ENCODE results near the gene OSER1.

DNA sequence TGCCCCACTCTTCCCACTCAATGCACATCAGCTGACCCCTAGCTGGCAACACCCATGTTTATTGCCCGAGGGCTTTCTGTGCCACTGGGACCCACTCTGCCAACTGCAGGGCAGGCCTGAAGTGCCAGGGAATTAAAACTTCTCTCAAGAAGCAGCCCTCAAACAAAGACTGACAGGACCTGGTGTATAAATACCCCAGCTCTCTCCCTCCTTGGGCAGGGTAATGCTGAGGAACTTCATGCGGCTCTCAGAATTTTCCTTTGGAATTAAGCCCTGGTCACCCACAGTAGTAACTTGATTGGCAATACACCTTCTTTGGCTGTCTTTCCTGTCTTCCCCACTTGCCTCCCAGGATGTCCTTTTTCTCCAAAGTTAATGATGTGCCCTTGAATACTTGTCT is 31.2 kb upstream of the OSER1 start:
- TF ChIP-seq, protein P1, sequence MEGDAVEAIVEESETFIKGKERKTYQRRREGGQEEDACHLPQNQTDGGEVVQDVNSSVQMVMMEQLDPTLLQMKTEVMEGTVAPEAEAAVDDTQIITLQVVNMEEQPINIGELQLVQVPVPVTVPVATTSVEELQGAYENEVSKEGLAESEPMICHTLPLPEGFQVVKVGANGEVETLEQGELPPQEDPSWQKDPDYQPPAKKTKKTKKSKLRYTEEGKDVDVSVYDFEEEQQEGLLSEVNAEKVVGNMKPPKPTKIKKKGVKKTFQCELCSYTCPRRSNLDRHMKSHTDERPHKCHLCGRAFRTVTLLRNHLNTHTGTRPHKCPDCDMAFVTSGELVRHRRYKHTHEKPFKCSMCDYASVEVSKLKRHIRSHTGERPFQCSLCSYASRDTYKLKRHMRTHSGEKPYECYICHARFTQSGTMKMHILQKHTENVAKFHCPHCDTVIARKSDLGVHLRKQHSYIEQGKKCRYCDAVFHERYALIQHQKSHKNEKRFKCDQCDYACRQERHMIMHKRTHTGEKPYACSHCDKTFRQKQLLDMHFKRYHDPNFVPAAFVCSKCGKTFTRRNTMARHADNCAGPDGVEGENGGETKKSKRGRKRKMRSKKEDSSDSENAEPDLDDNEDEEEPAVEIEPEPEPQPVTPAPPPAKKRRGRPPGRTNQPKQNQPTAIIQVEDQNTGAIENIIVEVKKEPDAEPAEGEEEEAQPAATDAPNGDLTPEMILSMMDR (IDR thresholded peaks at IDR 0.05; ENCODE audit: low read depth, low read length, poor library complexity, severe bottlenecking): no peak
- TF ChIP-seq EZH2phosphoT487 (IDR thresholded peaks at IDR 0.05; ENCODE audit: borderline replicate concordance, low read length): no peak
